Endothelial cell of umbilical vein (primary cell): ENCODE results near the gene TLR9.

Source experiments
- CTCF ChIP-seq, 2 donors: IDR thresholded peaks; 1 replicate in 1 of 2; 2 replicates in 1 of 2; pipeline ENCODE4 v1.5.1; 2011; ENCODE audit warnings: low read length in 2 of 2, mild to moderate bottlenecking in 2 of 2, moderate library complexity in 2 of 2, control low read depth in 1 of 2, inconsistent platforms in 1 of 2, low read depth in 1 of 2; ENCODE audit not compliant: insufficient read depth in 1 of 2; ENCODE audit errors: extremely low read depth in 1 of 2
- POLR2AphosphoS5 ChIP-seq: IDR thresholded peaks from 2 replicates; pipeline ENCODE4 v1.6.1; 2012; ENCODE audit warnings: low read depth, mild to moderate bottlenecking, control low read depth, low read length, moderate library complexity; ENCODE audit not compliant: insufficient read depth

GRCh38 chr3:52234516-52235447 is 9.3 kb upstream of the TLR9 start:
- TF ChIP-seq POLR2AphosphoS5, result no peak
- peak in 1 of 2 donors; percentile 12 for TF ChIP-seq CTCF (IDR thresholded peaks at IDR 0.05; ENCODE audit: extremely low read depth in 1 of 2, insufficient read depth in 1 of 2, low read depth in 1 of 2, low read length in 2 of 2)
